ENCODE measurements around the gene CLEC1B.
"Not testable (repeated sequence)": the region's sequence is repeated elsewhere in the genome, so short reads cannot be mapped to it uniquely, and the experiment has no call there.

CLEC1B gene

DNA sequence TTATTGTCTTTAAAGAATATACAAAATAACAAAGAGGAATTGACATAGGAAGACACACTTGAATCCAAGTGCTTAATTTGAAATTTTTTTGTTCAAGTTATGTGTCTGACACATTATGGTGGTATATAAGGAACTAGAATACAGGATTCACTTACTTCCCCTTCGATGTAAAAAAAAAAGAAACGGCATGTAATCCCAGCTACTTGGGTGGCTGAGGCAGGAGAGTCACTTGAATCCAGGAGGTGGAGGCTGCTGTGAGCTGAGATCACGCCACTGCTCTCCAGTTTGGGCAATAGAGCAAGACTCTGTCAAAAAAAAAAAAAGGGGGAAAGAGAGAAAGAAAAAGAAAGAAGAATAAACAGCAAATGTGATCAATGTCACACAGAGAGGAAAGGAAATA lies 18.8 kb downstream of the CLEC1B start:
- CTCF ChIA-PET: interaction anchor here (0.6 kb wide), 1 partner anchor 1748 kb away, joined by 3 read pairs; no protein-coding TSS in a partner anchor
- POLR2A ChIA-PET: no interaction called here
- no peak for DNase-seq (ENCODE audit: extremely low spot score)
- TF ChIP-seq LEF1 (IDR thresholded peaks at IDR 0.05; ENCODE audit: borderline replicate concordance) (no peak), ARNT (IDR thresholded peaks at IDR 0.05) (no peak)

DNA sequence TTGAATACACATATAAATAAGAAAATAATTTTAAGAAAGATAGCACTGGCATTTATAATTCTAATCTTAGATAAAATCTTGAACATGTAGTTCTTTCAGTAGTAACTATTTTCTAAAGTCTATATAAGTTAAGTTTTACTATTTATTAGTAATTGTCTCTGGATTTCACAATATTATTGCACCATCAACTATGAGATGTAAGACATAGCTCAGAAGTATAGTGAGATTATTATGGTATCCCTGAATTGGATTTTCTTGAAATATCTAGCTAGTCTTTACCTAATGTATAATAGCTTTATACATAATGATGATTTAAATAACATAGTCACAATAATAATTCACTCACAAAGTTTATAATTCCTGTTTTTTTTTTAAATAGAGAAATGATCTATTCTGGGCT lies 21.0 kb downstream of the CLEC1B start:
- DNase-seq (ENCODE audit: extremely low spot score): no peak
- TF ChIP-seq FOXA1 (IDR thresholded peaks at IDR 0.05) (no peak), ARNT (IDR thresholded peaks at IDR 0.05) (no peak), TARDBP (IDR thresholded peaks at IDR 0.05) (no peak), HDGF (IDR thresholded peaks at IDR 0.05; ENCODE audit: borderline replicate concordance) (no peak), NFRKB (IDR thresholded peaks at IDR 0.05) (no peak), ELF4 (IDR thresholded peaks at IDR 0.05) (no peak), FOXK2 (IDR thresholded peaks at IDR 0.05) (no peak), L3MBTL2 (conservative IDR thresholded peaks at IDR 0.05) (no peak), SP1 (IDR thresholded peaks at IDR 0.05) (no peak), BHLHE40 (IDR thresholded peaks at IDR 0.05; ENCODE audit: borderline replicate concordance) (no peak), ZNF384 (IDR thresholded peaks at IDR 0.05) (no peak)
- TF ChIP-seq, protein P1, sequence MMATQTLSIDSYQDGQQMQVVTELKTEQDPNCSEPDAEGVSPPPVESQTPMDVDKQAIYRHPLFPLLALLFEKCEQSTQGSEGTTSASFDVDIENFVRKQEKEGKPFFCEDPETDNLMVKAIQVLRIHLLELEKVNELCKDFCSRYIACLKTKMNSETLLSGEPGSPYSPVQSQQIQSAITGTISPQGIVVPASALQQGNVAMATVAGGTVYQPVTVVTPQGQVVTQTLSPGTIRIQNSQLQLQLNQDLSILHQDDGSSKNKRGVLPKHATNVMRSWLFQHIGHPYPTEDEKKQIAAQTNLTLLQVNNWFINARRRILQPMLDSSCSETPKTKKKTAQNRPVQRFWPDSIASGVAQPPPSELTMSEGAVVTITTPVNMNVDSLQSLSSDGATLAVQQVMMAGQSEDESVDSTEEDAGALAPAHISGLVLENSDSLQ (IDR thresholded peaks at IDR 0.05): no peak
- CTCF ChIA-PET: no interaction called here
- POLR2A ChIA-PET: no interaction called here

DNA sequence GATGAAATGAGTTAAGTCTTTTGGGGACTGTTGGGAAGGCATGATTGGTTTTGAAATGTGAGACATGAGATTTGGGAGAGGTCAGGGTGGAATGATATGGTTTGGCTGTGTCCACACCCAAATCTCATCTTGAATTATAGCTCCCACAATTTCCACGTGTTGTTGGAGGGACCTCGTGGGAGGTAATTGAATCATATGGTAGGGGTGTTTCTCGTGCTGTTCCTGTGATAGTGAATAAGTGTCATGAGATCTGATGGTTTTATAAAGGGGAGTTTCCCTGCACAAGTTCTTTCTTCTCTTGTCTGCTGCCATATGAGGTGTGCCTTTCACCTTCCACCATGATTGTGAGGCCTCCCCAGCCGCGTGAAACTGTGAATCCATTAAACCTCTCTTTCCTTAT lies 22.3 kb downstream of the CLEC1B start:
- DNase-seq (ENCODE audit: extremely low spot score); POLR2A ChIA-PET; CTCF ChIA-PET: not testable (repeated sequence)

DNA sequence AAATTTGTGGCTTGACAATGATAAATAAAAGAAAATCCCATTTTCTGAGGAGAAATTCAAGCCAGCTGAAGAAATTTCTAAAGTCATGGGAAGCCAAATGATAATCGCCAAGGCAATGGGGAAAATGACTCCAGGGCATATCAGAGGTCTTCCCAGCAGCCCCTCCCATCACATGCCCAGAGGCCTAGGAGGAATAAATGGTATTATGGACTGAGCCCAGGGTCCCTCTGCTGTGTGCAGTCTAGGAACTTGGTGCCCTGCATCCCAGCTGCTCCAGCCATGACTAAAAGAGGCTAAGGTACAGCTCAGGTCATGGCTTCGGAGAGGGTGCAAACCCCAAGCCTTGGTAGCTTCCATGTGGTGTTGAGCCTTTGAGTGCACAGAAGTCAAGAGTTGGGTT lies 23.3 kb downstream of the CLEC1B start:
- ChIA-PET POLR2A (no interaction called here), CTCF (no interaction called here)
- TF ChIP-seq SP1 (IDR thresholded peaks at IDR 0.05): no peak
- no peak for TF ChIP-seq ZNF384 (IDR thresholded peaks at IDR 0.05)
- TF ChIP-seq NFRKB (IDR thresholded peaks at IDR 0.05): no peak
- TF ChIP-seq FOXA1 (IDR thresholded peaks at IDR 0.05): no peak
- DNase-seq (ENCODE audit: extremely low spot score): no peak

DNA sequence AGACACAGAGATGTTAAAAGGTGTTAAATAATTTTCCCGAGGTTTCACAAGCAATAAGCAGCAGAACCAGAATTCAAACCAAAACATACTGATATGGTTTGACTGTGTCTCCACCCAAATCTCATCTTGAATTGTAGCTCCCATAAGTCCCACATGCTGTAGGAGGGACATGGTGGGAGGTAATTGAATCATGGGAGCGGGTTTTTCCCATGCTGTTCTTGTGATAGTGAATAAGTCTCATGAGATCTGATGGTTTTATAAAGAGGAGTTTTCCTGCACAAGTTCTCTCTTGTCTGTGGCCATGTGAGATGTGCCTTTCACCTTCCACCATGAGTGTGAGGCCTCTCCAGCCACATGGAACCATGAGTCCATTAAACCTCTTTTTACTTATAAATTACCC lies 24.2 kb downstream of the CLEC1B start:
- POLR2A ChIA-PET: not testable (repeated sequence)

DNA sequence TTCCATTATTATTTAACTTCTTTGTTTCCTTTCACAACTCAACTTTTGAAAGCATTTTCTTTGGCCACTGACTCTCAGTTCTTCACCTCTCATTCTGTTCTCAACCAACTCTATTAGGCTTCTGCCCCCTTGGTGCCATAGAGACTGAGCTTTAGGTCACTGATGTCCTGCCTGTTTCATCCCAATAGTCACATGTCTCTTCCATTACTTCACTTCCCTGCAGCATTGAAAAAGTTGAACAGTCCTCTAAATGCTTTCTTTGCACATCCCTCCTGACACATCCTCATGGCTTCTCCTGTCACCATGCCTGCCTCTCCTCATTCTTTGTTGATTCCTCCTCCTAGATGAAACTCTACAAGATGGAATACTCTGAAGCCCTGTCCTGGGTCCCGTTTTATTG lies 25.0 kb downstream of the CLEC1B start:
- DNase-seq (ENCODE audit: extremely low spot score): no peak
- CTCF ChIA-PET: no interaction called here
- no peak for TF ChIP-seq FOXM1 (IDR thresholded peaks at IDR 0.05; ENCODE audit: borderline replicate concordance)
- TF ChIP-seq NFRKB (IDR thresholded peaks at IDR 0.05): no peak
- TF ChIP-seq LEF1 (IDR thresholded peaks at IDR 0.05; ENCODE audit: borderline replicate concordance): no peak
- no peak for TF ChIP-seq FOXA1 (IDR thresholded peaks at IDR 0.05)
- TF ChIP-seq CTBP1 (IDR thresholded peaks at IDR 0.05; ENCODE audit: borderline replicate concordance): no peak
- no peak for TF ChIP-seq HDGF (IDR thresholded peaks at IDR 0.05; ENCODE audit: borderline replicate concordance)
- no peak for TF ChIP-seq ZNF384 (IDR thresholded peaks at IDR 0.05)
- TF ChIP-seq, protein P1 (IDR thresholded peaks at IDR 0.05): no peak
- no peak for TF ChIP-seq FOXK2 (IDR thresholded peaks at IDR 0.05)
- no peak for TF ChIP-seq BHLHE40 (IDR thresholded peaks at IDR 0.05; ENCODE audit: borderline replicate concordance)
- TF ChIP-seq ARNT (IDR thresholded peaks at IDR 0.05): no peak
- no peak for TF ChIP-seq TARDBP (IDR thresholded peaks at IDR 0.05)
- no peak for TF ChIP-seq SP1 (IDR thresholded peaks at IDR 0.05)
- no peak for TF ChIP-seq ELF4 (IDR thresholded peaks at IDR 0.05)
- no peak for TF ChIP-seq L3MBTL2 (conservative IDR thresholded peaks at IDR 0.05)
- no peak for TF ChIP-seq SUZ12 (IDR thresholded peaks at IDR 0.05)
- POLR2A ChIA-PET: no interaction called here

More for the DNA sequence above, 24.2 kb downstream of the CLEC1B start:
- DNase-seq (ENCODE audit: extremely low spot score); CTCF ChIA-PET: not testable (repeated sequence)

DNA sequence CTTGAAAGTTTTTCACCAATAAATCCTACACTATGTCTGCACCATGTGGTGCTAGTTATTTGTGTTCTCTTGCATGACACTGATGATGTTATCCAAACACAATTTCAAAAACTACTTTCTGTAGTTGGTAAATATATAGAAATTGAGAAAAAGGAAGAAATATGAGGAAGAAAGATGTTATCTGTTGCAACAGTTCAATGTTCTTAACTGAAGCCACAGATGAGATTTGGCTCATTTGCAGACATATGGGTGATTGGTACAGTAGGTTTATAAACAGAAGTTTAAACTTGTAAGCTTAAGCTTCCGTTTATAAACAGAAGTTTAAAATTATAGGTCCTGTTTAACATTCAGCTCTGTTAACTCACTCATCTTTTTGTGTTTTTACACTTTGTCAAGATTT lies 27.7 kb downstream of the CLEC1B start, which contains the start of gene CLEC12A:
TSS of gene CLEC12A (plus strand) at position 229 of the 400 bp plus-strand sequence. CDS start 188 bp downstream, outside the sequence.
- POLR2A ChIA-PET: no interaction called here

More for the DNA sequence above, 27.7 kb downstream of the CLEC1B start, which contains the start of gene CLEC12A:
- CTCF ChIA-PET: no interaction called here
- TF ChIP-seq SP1 (IDR thresholded peaks at IDR 0.05): no peak
- TF ChIP-seq, protein P1 (IDR thresholded peaks at IDR 0.05): no peak
- TF ChIP-seq ZNF384 (IDR thresholded peaks at IDR 0.05): no peak
- TF ChIP-seq TARDBP (IDR thresholded peaks at IDR 0.05): no peak
- TF ChIP-seq L3MBTL2 (conservative IDR thresholded peaks at IDR 0.05): no peak
- no peak for TF ChIP-seq ARNT (IDR thresholded peaks at IDR 0.05)
- TF ChIP-seq FOXM1 (IDR thresholded peaks at IDR 0.05; ENCODE audit: borderline replicate concordance): no peak
- no peak for TF ChIP-seq BHLHE40 (IDR thresholded peaks at IDR 0.05; ENCODE audit: borderline replicate concordance)
- TF ChIP-seq CTBP1 (IDR thresholded peaks at IDR 0.05; ENCODE audit: borderline replicate concordance): no peak
- no peak for TF ChIP-seq FOXK2 (IDR thresholded peaks at IDR 0.05)
- no peak for TF ChIP-seq LEF1 (IDR thresholded peaks at IDR 0.05; ENCODE audit: borderline replicate concordance)
- TF ChIP-seq SUZ12 (IDR thresholded peaks at IDR 0.05): no peak
- TF ChIP-seq FOXA1 (IDR thresholded peaks at IDR 0.05): no peak
- no peak for TF ChIP-seq ELF4 (IDR thresholded peaks at IDR 0.05)
- DNase-seq (ENCODE audit: extremely low spot score): no peak
